ENCODE data around the gene KRT14.

GRCh38 chr17:41553987-41554680 is 32.6 kb downstream of the KRT14 start:
- TF ChIP-seq, protein P1, sequence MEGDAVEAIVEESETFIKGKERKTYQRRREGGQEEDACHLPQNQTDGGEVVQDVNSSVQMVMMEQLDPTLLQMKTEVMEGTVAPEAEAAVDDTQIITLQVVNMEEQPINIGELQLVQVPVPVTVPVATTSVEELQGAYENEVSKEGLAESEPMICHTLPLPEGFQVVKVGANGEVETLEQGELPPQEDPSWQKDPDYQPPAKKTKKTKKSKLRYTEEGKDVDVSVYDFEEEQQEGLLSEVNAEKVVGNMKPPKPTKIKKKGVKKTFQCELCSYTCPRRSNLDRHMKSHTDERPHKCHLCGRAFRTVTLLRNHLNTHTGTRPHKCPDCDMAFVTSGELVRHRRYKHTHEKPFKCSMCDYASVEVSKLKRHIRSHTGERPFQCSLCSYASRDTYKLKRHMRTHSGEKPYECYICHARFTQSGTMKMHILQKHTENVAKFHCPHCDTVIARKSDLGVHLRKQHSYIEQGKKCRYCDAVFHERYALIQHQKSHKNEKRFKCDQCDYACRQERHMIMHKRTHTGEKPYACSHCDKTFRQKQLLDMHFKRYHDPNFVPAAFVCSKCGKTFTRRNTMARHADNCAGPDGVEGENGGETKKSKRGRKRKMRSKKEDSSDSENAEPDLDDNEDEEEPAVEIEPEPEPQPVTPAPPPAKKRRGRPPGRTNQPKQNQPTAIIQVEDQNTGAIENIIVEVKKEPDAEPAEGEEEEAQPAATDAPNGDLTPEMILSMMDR (IDR thresholded peaks at IDR 0.05; ENCODE audit: low read length), result no peak
- TF ChIP-seq EZH2 (optimal IDR thresholded peaks at IDR 0.05; ENCODE audit: low read depth, low read length) (no peak), EZH2phosphoT487 (IDR thresholded peaks at IDR 0.05; ENCODE audit: low read length) (no peak)
